Epithelial cell of proximal tubule (primary cell): ENCODE measurements around the gene RBMS2. TPM values are rescaled to one million over a fixed set of nuclear protein-coding genes. Genes with fewer than 3 reads are reported as not detected.
"Not testable (repeated sequence)": the region's sequence is repeated elsewhere in the genome, so short reads cannot be mapped to it uniquely, and the experiment has no call there.

ENCODE experiments used
- DNase-seq: peaks from one replicate; pipeline ENCODE4 v3.0.0-alpha.2; 2011; ENCODE audit warnings: low read depth
- H3K4me3 ChIP-seq: 2 replicates; pipeline ENCODE4 v1.5.1; 2011; ENCODE audit warnings: low read depth, mild to moderate bottlenecking, low read length
- CTCF ChIP-seq: conservative IDR thresholded peaks from 2 replicates; pipeline ENCODE4 v1.5.1; 2012; ENCODE audit warnings: low read depth, mild to moderate bottlenecking, low read length
- total RNA-seq: library from RNA; depleted of rRNA; stranded (reverse); fragments of >200 nt; gene quantifications from 2 replicates; pipeline ENCODE4 v1.2.3, GENCODE V29; 2015

The RBMS2 gene
- total RNA-seq, 1 donor from 2014 or later: 23.9 TPM

DNA sequence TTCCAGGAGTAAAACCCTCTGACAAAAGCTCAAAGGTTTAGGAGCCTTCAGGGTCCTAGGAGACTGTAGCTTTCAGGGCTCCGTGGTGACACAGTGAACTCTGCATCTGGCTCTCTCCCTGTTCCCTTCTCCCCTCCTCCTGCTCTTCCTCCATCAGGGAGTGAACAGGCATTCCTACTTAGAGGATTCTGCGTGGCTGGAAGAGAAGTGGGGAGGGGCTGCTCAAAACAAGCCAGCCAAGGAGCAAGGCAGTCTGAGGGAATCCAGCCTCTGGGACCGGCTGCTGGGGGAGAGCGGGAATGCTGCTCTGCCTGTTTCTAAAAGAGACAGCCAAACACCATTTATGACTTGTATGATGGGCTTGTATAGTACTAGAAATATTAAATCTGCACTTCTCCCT, 49.5 kb downstream of the RBMS2 start:
- no peak for DNase-seq
- no peak for TF ChIP-seq CTCF
- H3K4me3 ChIP-seq: no peak overlapping the region

GRCh38 chr12:56572288-56572687, 50.7 kb downstream of the RBMS2 start:
- H3K4me3 ChIP-seq: no peak overlapping the region
- DNase-seq: no peak
- no peak for TF ChIP-seq CTCF

DNA sequence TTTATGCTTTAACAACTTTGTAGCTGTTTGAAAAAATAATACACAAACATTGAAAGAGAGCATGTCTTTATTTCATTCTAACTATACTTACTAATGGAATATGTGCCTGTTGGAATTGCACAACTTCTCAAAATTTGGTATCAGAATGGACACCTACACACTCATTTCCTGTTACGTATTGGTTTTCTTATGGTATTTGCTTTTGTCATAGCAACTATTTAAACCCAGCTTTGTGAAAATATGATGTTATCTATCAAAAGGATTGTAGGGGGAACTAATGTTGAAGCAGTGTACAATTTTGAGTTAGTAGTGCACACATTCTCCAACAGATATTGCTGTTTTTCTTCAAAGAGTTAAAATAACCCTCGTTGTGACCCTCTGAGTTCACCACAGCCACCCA, 52.6 kb downstream of the RBMS2 start:
- H3K4me3 ChIP-seq: no peak overlapping the region
- no peak for DNase-seq
- no peak for TF ChIP-seq CTCF

DNA sequence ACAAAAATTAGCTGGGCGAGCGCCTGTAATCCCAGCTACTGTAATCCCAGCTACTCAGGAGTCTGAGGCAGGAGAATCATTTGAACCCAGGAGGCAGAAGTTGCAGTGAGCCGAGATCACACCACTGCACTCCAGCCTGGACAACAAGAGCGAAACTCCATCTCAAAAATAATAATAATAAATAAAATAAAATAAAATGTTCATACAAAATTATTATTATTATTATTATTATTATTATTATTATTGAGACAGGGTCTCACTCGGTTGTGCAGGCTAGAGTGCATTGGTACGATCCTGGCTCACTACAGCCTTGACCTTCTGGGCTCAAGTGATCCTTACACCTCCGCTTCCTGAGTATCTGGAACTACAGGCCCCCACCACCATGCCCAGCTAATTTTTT, 55.6 kb downstream of the RBMS2 start:
- H3K4me3 ChIP-seq, DNase-seq: not testable (repeated sequence)

- no peak for DNase-seq
- no peak for TF ChIP-seq CTCF
- H3K4me3 ChIP-seq: no peak overlapping the region
Measured at GRCh38 chr12:56578983-56579546, 57.4 kb downstream of the RBMS2 start.

DNA sequence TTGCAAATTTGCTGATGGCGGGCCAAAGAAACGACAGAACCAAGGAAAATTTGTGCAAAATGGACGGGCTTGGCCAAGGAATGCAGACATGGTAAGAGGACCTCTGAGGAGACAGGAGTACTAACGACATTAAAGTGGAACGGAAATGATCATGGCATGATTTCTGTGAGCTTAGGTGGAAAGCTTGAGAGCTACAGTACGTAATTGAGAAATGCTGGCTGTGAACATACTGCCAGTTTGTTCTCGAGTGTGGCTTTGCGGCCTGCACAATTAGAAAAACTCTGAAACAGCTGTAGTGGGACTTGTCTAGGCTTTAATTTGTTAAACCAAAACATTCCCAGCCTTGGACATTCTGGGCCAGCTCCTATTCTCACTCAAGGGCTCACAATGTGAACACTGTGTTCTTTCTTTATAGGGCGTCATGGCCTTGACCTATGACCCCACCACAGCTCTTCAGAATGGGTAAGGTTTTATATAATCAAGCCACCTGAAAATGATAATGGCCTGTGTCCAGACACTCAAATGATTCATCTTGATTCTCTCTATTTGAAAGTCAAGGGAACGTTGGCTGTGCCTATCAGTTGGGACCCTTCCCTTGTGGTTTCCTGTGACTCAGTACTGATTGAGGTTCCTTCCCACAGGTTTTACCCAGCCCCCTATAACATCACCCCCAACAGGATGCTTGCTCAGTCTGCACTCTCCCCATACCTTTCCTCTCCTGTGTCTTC, 60.0 kb downstream of the RBMS2 start:
- no peak for DNase-seq
- TF ChIP-seq CTCF: no peak
- no peak overlapping the region for H3K4me3 ChIP-seq

- TF ChIP-seq CTCF: no peak
- H3K4me3 ChIP-seq: no peak overlapping the region
- DNase-seq: no peak
Measured at GRCh38 chr12:56585098-56585497, 63.5 kb downstream of the RBMS2 start.
